VCaP (cell line): ENCODE measurements around the gene PTPRU.
"Not testable (repeated sequence)": the region's sequence is repeated elsewhere in the genome, so short reads cannot be mapped to it uniquely, and the experiment has no call there.

Source experiments
- H3K27ac ChIP-seq: fragments of 450-650 bp; 2 replicates; pipeline ENCODE4 v1.5.1; 2017
- TF ChIP-seq, protein P1 (sequence below): fragments of 450-650 bp; conservative IDR thresholded peaks from 2 replicates; pipeline ENCODE4 v1.5.1; 2017; ENCODE audit warnings: mild to moderate bottlenecking, moderate library complexity

PTPRU gene

DNA sequence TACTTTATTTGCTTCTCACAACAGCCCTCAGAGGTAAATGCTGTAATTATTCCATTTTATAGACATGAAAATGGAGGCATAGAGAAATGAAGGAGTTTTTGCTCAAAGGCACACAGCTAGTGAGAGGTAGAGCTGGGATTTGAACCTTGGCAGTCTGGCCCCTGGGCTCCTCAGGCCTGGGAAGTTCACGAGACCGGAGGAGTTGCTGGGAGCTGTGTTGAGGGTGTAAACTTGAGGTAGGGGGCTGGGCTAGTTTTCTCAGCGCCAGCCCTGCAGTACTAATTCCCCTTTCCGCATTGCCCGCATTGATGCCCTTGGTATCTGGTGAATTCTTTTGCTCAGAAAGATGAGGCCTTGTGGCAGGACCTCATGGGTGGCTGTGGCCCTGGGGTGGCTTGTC lies 73.3 kb downstream of the PTPRU start:
- H3K27ac ChIP-seq = no peak overlapping the region
- TF ChIP-seq, protein P1, sequence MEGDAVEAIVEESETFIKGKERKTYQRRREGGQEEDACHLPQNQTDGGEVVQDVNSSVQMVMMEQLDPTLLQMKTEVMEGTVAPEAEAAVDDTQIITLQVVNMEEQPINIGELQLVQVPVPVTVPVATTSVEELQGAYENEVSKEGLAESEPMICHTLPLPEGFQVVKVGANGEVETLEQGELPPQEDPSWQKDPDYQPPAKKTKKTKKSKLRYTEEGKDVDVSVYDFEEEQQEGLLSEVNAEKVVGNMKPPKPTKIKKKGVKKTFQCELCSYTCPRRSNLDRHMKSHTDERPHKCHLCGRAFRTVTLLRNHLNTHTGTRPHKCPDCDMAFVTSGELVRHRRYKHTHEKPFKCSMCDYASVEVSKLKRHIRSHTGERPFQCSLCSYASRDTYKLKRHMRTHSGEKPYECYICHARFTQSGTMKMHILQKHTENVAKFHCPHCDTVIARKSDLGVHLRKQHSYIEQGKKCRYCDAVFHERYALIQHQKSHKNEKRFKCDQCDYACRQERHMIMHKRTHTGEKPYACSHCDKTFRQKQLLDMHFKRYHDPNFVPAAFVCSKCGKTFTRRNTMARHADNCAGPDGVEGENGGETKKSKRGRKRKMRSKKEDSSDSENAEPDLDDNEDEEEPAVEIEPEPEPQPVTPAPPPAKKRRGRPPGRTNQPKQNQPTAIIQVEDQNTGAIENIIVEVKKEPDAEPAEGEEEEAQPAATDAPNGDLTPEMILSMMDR = no peak

DNA sequence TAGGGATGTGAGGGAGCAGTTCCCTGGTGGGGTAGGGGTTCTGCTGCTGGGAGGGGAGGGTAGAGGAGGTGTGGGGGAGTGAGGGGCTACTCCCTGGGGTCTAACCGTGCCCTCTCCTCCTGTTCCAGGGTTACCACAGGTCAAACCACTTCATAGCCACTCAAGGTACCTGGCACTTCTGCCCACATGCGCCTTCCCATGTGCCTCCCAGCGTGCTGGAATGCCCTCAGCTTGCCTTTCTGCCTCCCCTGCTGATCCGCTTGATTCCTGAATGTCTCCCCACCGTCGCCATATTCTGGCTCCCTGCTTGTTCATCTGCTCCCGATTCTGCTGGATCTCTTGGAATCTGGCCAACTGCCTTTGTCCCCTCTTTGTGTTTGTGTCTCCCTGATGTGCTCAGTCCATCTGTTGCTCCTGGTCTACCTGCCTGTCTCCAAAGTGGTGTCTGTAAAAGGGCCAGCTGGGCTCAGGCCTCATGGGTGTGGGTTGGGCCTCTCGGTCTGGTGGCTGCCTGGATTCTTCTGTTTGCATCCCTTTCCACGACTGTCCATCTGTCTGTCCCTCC lies 74.4 kb downstream of the PTPRU start:
- TF ChIP-seq, protein P1 = no peak
- H3K27ac ChIP-seq = no peak overlapping the region

DNA sequence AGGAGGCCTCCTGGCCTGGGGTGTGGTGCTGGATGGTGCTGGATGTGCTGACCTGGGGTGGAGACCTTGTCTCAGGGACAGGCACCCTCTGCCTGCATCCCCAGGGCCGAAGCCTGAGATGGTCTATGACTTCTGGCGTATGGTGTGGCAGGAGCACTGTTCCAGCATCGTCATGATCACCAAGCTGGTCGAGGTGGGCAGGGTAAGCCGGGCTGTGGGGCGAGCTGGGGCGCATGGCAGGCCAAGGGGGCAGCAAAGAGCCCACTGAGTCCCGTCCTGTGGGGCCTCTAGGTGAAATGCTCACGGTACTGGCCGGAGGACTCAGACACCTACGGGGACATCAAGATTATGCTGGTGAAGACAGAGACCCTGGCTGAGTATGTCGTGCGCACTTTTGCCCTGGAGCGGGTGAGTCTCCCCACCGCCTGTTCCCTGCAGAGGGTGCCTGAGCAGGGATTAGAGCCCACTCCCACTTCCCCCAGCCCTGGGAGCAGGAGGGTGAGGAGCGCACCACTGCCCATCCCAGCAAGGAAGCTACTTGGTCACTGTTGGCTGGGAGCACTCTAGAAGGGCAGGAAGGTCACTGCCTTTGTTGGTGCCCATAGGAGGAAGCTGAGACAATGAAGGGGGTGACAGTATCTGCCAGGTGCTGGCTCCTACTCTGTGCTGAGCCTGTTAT lies 75.2 kb downstream of the PTPRU start:
- TF ChIP-seq, protein P1 = no peak
- H3K27ac ChIP-seq = no peak overlapping the region

DNA sequence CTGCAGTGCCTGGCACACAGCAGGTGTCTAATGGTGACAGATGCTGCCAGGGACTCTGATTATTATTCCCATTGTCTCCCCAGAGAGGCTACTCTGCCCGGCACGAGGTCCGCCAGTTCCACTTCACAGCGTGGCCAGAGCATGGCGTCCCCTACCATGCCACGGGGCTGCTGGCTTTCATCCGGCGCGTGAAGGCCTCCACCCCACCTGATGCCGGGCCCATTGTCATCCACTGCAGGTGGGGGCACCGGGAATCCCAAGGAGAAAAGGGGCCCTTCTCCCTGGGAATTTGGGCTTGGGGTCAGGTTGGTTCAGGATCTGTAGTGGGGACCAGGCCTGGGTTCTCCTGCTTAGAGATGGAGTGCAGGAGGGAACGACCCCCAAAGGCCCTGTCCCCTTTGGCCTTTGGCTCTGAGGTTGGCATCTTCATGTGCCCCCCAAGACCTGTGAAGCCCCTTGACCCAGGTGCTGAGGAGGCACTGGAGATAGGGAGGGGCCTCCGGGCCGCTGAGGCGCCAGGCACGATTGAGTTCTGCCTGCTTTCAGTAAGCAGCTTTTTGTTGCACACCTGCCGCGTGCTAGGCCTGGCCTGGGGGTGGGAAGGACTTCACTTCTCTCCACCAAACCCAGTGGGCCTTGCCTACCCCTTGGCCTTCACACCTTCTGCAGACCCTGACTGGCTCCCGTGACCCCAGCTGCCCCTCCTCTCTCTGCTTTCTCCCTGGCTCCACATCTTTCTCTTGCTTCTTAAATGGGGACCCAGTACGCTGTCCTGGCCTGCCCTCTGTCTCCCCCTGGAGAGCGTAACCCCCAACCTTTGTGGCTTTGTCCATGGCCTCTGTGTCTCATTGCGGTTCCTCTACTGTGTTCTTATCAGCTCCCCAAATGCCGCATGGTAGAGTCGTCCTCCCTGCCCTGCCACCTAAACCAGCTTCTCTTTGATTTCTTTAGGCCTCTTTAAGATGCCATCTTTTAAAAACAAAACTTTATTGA lies 76.4 kb downstream of the PTPRU start:
- H3K27ac ChIP-seq = no peak overlapping the region
- TF ChIP-seq, protein P1 = no peak

DNA sequence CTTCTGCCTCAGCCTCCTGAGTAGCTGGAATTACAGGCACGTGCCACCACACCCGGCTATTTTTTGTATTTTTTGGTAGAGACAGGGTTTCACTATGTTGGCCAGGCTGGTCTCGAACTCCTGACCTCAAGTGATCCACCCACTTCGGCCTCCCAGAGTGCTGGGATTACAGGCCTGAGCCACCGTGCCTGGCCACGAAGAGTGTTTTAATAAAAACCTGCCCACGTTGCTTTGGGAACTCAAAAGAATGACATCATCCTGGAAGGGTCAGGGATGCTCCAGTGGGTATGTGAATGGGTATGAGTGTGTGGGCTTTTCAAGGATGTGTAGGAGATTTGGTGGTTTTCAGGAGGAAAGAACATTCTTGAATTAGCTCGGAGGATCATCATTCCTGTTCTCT lies 78.4 kb downstream of the PTPRU start:
- H3K27ac ChIP-seq = not testable (repeated sequence)

DNA sequence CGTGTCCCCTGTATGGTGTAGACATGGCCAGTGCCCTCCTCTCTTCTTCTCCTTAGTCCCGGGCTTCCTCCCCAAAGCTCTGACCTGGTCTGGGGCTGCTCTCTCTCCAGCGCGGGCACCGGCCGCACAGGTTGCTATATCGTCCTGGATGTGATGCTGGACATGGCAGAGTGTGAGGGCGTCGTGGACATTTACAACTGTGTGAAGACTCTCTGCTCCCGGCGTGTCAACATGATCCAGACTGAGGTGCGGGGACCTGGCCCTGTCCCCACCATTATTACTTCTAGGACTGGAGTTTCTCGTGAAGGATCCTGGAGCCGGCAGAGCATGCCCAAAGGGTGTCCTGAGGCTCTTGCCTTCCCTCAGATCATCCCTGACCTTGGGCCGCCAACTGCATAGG lies 78.9 kb downstream of the PTPRU start:
- H3K27ac ChIP-seq = no peak overlapping the region
- TF ChIP-seq, protein P1 = no peak

DNA sequence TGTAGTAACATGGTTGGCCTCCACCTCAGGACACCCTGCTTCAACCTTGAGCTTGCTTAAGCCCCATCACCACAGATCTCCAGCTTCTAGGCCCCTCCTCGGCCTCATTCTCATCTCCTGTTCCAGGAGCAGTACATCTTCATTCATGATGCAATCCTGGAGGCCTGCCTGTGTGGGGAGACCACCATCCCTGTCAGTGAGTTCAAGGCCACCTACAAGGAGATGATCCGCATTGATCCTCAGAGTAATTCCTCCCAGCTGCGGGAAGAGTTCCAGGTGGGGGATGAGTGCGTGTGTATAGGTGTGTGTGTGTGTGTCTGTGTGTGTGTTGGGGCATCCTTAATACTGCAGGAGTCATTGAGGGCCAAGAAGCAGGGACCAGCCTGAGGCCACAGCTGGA lies 79.6 kb downstream of the PTPRU start:
- TF ChIP-seq, protein P1 = no peak
- no peak overlapping the region for H3K27ac ChIP-seq
